ENCODE data around the gene ZBTB7B. TPM values are rescaled to one million over a fixed set of nuclear protein-coding genes. Genes with fewer than 3 reads are reported as not detected.

Gene ZBTB7B
- total RNA-seq, 3 donors from 2014 or later, result 45.6 to 82.5 (median 53.4) TPM

DNA sequence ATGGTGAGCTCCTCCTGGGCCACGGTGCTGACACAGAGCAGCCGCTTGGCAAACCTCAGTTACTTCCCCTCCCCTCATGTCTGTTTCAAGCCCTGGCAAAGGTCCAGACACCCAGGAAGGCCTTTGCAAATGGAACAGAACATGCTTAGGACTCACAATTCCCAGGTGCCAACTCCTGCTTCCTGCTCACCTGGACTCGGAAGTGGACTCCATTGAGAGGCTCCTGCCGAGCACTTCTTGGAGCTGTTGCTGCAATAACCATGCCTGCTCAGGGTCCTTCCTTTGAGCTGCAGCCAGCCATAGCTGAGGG, 20.3 kb downstream of the ZBTB7B start:
- no peak for DNase-seq (ENCODE audit: low spot score in 2 of 2)
- no peaks in the 10 kb centered on the region for H3K36me3 ChIP-seq
- TF ChIP-seq, protein P1, sequence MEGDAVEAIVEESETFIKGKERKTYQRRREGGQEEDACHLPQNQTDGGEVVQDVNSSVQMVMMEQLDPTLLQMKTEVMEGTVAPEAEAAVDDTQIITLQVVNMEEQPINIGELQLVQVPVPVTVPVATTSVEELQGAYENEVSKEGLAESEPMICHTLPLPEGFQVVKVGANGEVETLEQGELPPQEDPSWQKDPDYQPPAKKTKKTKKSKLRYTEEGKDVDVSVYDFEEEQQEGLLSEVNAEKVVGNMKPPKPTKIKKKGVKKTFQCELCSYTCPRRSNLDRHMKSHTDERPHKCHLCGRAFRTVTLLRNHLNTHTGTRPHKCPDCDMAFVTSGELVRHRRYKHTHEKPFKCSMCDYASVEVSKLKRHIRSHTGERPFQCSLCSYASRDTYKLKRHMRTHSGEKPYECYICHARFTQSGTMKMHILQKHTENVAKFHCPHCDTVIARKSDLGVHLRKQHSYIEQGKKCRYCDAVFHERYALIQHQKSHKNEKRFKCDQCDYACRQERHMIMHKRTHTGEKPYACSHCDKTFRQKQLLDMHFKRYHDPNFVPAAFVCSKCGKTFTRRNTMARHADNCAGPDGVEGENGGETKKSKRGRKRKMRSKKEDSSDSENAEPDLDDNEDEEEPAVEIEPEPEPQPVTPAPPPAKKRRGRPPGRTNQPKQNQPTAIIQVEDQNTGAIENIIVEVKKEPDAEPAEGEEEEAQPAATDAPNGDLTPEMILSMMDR (IDR thresholded peaks at IDR 0.05), result no peak
- TF ChIP-seq POLR2AphosphoS5 (IDR thresholded peaks at IDR 0.05) (no peak), POLR2A (IDR thresholded peaks at IDR 0.05) (no peak)

DNA sequence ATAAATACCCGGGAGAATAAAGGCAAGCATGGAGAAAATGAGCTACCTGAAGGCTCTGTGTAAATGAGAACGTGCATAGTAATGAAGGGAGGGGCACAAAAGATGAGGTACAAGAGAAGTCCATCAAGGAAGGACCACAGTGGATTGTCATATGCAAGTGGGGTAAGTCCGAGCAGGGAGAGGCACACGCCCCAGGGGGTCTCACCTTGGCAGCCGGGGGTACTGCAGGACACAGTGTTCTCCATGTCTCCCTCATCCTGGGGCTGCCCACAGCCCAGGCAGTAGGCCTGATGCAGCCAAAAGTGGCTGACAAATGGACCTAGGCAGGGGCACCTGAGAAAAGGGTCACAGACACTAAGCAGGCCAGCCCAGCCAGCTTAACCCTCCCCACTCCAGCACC, 21.0 kb downstream of the ZBTB7B start:
- Histone ChIP-seq H3K4me1 (peaks cover 0 to 3% of the 10 kb centered on the region in 2 donors), H3K36me3 (no peaks in the 10 kb centered on the region), H3K9me3 (no peaks in the 10 kb centered on the region), H3K27me3 (no peaks in the 10 kb centered on the region), H3K27ac (no peak overlapping the region), H3K4me3 (no peak overlapping the region)
- DNase-seq (ENCODE audit: low spot score in 2 of 2), result no peak
- TF ChIP-seq, protein P1 (IDR thresholded peaks at IDR 0.05), result no peak
- TF ChIP-seq POLR2AphosphoS5 (IDR thresholded peaks at IDR 0.05), result no peak
- no peak for TF ChIP-seq POLR2A (IDR thresholded peaks at IDR 0.05)
- intact Hi-C loops (cut with DNase I; ENCODE audit: low total_unique reads), result no loop called here

More for the DNA sequence above, 20.3 kb downstream of the ZBTB7B start:
- Histone ChIP-seq H3K9me3 (no peaks in the 10 kb centered on the region), H3K4me1 (peaks cover 3 to 4% of the 10 kb centered on the region in 2 donors), H3K27me3 (no peaks in the 10 kb centered on the region), H3K4me3 (no peak overlapping the region), H3K27ac (no peak overlapping the region)
- intact Hi-C loops (cut with DNase I; ENCODE audit: low total_unique reads), result no loop called here

DNA sequence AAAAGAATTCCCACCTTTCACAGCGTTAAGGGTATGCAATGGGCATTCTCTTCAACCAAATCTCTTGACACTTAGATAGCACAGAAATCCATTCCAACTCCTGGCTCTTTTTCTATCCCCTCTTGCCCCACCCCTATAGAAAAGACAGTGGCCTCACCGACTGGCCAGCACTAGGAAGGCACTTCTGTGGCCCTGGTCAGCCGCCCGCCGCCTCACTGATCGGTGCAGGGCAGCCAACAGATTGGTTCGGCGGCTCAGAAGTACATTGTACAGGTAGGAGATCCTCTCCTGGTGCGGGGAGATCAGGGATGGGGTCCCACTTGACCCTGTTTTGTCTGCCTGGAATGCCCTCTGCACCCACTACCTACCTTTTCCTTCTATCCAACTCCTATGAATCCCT, 21.7 kb downstream of the ZBTB7B start:
- DNase-seq (ENCODE audit: low spot score in 2 of 2), result no peak
- no peak overlapping the region for H3K4me3 ChIP-seq
- H3K9me3 ChIP-seq, result no peaks in the 10 kb centered on the region
- no peaks in the 10 kb centered on the region for H3K27me3 ChIP-seq
- peaks cover 0 to 3% of the 10 kb centered on the region in 2 donors for H3K4me1 ChIP-seq
- no peak for TF ChIP-seq POLR2AphosphoS5 (IDR thresholded peaks at IDR 0.05)
- no peak for TF ChIP-seq POLR2A (IDR thresholded peaks at IDR 0.05)
- TF ChIP-seq, protein P1 (IDR thresholded peaks at IDR 0.05), result no peak
- intact Hi-C loops (cut with DNase I; ENCODE audit: low total_unique reads), result no loop called here
- no peak overlapping the region for H3K27ac ChIP-seq
- H3K36me3 ChIP-seq, result no peaks in the 10 kb centered on the region

DNA sequence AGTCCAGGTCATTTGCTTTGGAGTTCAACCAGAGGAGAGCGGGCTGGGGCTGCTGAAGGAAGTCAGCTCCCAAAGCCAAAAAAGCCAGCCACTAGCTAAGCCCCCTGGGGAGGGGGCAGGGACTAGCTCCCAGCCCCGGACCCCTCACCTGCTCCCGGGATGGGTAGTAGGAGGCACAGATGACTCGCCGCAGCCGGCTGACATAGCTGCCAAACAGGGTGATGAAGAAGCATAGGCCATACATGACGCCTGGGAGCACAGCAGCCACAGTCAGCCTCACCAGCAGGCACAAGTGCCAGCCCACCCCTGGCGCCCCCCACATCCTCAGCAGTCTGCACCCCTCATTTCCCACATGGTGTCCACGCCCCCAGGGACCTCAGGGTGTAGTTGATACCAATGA, 23.6 kb downstream of the ZBTB7B start:
- no peaks in the 10 kb centered on the region for H3K9me3 ChIP-seq
- DNase-seq (ENCODE audit: low spot score in 2 of 2), result no peak
- peak overlapping the region in 1 of 2 donors; percentile 58 for H3K27ac ChIP-seq
- no peaks in the 10 kb centered on the region for H3K27me3 ChIP-seq
- no peak overlapping the region for H3K4me3 ChIP-seq
- TF ChIP-seq POLR2A (IDR thresholded peaks at IDR 0.05) (no peak), POLR2AphosphoS5 (IDR thresholded peaks at IDR 0.05) (no peak)
- TF ChIP-seq, protein P1 (IDR thresholded peaks at IDR 0.05), result no peak
- intact Hi-C loops (cut with DNase I; ENCODE audit: low total_unique reads), result no loop called here
- no peaks in the 10 kb centered on the region for H3K36me3 ChIP-seq
- peaks cover 0 to 3% of the 10 kb centered on the region in 2 donors for H3K4me1 ChIP-seq

DNA sequence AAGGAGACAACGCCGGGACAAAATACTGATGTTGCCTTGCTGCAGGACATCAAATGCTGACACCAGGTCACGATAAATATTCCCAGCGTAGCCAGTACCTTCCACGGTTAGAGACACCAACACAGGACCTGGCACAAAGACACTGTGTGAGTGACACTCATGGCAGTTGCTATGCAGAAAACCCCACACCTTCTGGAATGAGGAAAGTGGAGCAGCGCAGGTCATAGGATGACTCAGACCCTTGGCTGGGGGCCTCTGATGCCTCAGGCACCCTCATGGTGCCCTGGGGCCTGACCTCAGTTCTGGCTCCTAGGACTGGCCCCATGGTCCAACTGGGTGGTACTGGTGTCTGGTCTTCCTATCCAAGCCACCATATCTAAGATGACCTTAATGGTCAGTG, 24.0 kb downstream of the ZBTB7B start:
- intact Hi-C loops (cut with DNase I; ENCODE audit: low total_unique reads), result no loop called here
- DNase-seq (ENCODE audit: low spot score in 2 of 2), result no peak
- no peak for TF ChIP-seq POLR2AphosphoS5 (IDR thresholded peaks at IDR 0.05)
- TF ChIP-seq, protein P1 (IDR thresholded peaks at IDR 0.05), result no peak
- Histone ChIP-seq H3K36me3 (no peaks in the 10 kb centered on the region), H3K4me1 (peaks cover 0 to 3% of the 10 kb centered on the region in 2 donors), H3K4me3 (no peak overlapping the region), H3K27me3 (no peaks in the 10 kb centered on the region), H3K9me3 (no peaks in the 10 kb centered on the region), H3K27ac (peak overlapping the region in 1 of 2 donors; percentile 58)
